H1 (cell line): Measurements from ENCODE around the gene ZNF14.

Source experiments
- CEBPB ChIP-seq: IDR thresholded peaks from 2 replicates; pipeline ENCODE4 v1.6.1; 2012; ENCODE audit warnings: low read depth, low read length
- CTCF ChIP-seq, 3 experiments: IDR thresholded peaks; 1 replicate in 2 of 3; 2 replicates in 1 of 3; pipeline versions ENCODE4 v1.5.1 to v1.6.1; 2011; ENCODE audit warnings: low read length in 3 of 3, mild to moderate bottlenecking in 3 of 3, inconsistent platforms in 2 of 3, low read depth in 1 of 3, moderate library complexity in 1 of 3; ENCODE audit not compliant: insufficient read depth in 1 of 3; ENCODE audit errors: control extremely low read depth in 1 of 3
- EP300 ChIP-seq, 2 experiments: IDR thresholded peaks; 1 replicate in 1 of 2; 2 replicates in 1 of 2; pipeline ENCODE4 v1.6.1; 2011 to 2012; ENCODE audit warnings: low read depth in 2 of 2, low read length in 2 of 2, mild to moderate bottlenecking in 2 of 2, borderline replicate concordance in 1 of 2, inconsistent platforms in 1 of 2, moderate library complexity in 1 of 2
- EZH2 ChIP-seq: fragments of 200-600 bp; sonication (generic); IDR thresholded peaks from 2 replicates; pipeline ENCODE4 v1.7.1; 2012; ENCODE audit warnings: low read depth, mild to moderate bottlenecking, moderate library complexity, low read length, inconsistent platforms; ENCODE audit not compliant: severe bottlenecking
- GABPA ChIP-seq: IDR thresholded peaks from 2 replicates; pipeline ENCODE4 v1.6.1; 2011; ENCODE audit warnings: mild to moderate bottlenecking, low read length, moderate library complexity, borderline replicate concordance; ENCODE audit not compliant: insufficient read depth
- POLR2A ChIP-seq, 2 experiments: IDR thresholded peaks; 1 replicate in 1 of 2; 2 replicates in 1 of 2; pipeline ENCODE4 v1.6.1; 2011; ENCODE audit warnings: low read depth in 2 of 2, low read length in 2 of 2, mild to moderate bottlenecking in 2 of 2; ENCODE audit errors: control extremely low read depth in 1 of 2
- YY1 ChIP-seq: IDR thresholded peaks from 2 replicates; pipeline ENCODE4 v1.6.1; 2011; ENCODE audit warnings: low read depth, mild to moderate bottlenecking, low read length
- ZNF274 ChIP-seq: IDR thresholded peaks from 2 replicates; pipeline ENCODE4 v1.7.0; 2012; ENCODE audit warnings: low read length, borderline replicate concordance; ENCODE audit errors: extremely low read depth

- TF ChIP-seq GABPA (no peak), POLR2A (IDR thresholded peaks at IDR 0.05; ENCODE audit: control extremely low read depth in 1 of 2, low read depth in 2 of 2, low read length in 2 of 2) (no peak), CTCF (IDR thresholded peaks at IDR 0.05; ENCODE audit: control extremely low read depth in 1 of 3, insufficient read depth in 1 of 3, low read depth in 1 of 3, low read length in 3 of 3) (no peak), ZNF274 (no peak), CEBPB (no peak), EZH2 (no peak), EP300 (IDR thresholded peaks at IDR 0.05; ENCODE audit: borderline replicate concordance in 1 of 2, low read depth in 2 of 2, low read length in 2 of 2) (no peak), YY1 (no peak)
Measured at GRCh38 chr19:19686580-19686979, 46.3 kb downstream of the ZNF14 start.
